ENCODE results near the gene UBAC2.

UBAC2 gene

DNA sequence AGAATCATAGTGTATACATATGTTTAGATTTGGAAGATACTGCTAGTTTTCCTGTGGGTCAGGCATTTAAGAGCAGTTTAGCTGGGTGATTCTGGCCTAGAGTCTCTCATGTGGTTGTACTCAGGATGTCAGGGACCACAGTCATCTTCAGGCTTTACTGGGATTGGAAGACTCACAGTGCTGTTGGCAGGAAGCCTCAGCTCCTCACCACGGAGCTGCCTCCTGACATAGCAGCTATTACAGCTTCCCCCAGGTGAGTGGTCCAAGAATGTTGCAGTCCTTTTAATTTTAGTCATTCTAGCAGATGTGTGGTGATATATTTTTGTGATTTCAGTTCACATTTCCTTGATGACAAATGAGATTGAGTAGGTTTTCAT, 74.4 kb downstream of the UBAC2 start:
- no peak for DNase-seq

DNA sequence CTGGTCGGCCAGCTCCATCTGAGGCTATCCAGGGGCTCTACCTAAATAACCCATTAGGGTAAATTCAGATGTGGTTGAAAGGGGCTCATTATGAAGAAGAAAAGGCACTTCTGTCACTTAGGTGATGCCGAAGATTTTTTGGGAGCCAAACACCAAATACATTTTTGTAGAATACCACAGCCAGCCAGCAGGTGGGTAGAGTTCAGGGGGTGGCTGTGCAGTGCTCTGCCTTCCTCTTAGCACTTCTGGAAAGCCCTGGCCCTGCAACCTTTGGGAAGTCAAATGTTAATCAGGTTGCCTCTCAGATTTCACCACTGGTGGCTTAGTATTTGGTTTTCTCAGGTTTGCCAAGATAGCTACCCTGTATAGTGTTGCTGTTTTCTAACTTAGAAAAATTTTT, 76.1 kb downstream of the UBAC2 start:
- DNase-seq: no peak

DNA sequence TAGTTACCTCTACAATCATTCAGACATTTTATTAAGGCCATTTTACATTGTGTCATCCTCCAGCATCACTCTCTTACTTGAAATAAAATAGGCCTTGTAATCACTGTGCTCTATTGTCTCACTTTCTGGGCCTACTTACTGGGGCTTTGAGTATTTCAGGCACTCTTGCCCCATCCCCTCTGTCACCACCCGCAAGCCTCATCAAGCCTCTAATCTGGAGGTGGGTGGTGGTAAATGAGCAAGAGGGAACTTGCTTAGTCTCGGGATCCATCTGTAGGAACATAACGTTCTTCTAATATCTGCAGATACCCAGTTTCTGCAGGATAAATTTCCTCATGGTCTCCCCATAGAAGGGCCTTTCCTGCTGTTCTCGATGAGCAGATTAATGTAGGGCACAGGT, 77.0 kb downstream of the UBAC2 start:
- no peak for DNase-seq

DNA sequence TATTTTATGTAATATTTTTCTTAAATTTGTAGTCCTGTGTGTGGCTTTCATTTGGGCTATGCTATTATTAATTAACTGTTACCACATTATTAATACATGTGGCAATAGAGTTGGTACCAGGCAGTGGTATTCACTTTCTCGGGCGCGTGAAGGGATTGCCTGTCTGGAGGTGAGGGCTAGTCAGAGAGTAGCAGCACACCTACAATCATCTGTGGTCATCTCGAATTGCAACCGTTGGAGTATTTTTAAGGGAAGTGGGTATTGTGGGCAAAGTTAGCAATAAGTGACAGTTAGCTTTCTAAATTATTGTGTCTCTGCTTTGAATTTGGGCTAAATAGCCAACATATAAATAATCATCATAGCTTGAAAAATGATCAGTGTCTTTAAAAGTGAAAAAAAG, 77.5 kb downstream of the UBAC2 start:
- DNase-seq: no peak

DNA sequence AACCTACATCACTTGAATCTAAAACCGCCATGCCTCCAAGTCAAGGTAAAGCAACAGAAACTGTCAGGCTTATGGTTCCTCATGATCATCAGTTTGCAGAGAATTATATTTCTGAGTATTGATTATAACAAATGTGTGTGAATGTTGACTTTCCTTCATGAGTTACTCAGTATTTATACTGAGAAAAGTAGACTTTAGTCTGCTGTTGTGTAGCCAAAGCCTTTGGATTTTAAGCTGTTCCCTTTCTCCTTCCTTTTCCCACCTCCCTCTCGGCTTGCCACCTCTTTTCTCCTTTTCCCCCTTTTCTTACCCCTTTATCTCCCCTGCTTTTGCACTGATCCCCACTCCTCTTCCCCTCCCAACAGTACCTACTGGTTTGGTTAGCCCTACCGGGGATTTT, 78.2 kb downstream of the UBAC2 start:
- no peak for DNase-seq

DNA sequence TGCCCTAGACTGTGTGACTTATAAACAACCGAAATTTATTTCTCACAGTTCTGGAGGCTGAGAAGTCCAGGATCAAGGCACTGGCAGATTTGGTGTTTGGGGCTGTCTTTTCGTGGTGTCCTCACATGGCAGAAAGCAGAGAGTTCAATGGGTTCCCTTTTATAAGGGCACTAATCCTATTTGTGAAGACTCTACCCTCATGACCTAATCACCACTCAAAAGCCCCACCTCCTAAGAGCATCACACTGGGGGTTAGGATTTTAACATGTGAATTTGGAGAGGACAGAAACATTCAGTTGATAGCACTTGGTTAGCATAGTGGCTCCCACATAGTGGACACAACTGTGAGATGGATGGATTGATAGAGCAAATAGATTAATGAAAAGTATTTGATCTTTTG, 79.0 kb downstream of the UBAC2 start:
- DNase-seq: no peak

DNA sequence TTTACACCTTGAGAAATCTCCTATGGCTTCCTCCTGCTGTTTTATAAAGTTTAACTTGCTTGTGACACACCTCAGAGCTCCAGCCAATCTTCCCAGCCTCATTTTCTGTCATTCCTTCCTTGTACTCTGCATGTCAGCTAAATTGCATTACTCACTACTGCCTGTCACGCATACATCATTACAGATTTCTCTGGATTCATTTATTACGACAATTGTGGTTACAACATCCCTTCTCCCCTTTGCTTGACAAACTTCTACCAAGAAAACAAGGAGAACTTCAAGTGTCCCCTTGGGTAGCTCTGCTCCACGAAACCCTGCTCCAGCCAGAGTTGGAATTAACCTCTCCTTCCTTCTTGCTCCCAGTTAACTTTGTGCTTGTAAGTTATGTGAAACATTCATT, 79.5 kb downstream of the UBAC2 start:
- DNase-seq: no peak

DNA sequence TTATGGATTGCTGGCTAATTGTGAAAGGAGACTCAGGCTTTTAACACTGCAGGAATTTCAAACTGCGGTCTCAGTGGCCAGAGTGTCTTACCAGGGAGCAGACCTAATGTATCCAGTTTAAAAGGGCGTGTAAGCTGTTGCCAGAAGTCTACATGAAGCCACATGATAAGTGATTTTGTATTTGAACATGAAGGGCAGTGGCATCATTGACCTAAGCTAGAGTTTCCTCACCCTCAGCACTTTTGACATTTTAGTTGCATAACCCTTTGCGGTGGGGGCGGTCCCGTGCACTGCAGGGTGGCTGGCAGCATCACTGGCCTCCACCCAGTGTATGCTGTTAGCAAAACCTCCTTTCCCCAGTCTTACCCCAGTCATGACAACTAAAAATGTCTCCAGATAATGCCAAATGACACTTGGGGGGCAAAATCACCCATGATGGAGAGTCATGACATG, 81.2 kb downstream of the UBAC2 start:
- DNase-seq: no peak

DNA sequence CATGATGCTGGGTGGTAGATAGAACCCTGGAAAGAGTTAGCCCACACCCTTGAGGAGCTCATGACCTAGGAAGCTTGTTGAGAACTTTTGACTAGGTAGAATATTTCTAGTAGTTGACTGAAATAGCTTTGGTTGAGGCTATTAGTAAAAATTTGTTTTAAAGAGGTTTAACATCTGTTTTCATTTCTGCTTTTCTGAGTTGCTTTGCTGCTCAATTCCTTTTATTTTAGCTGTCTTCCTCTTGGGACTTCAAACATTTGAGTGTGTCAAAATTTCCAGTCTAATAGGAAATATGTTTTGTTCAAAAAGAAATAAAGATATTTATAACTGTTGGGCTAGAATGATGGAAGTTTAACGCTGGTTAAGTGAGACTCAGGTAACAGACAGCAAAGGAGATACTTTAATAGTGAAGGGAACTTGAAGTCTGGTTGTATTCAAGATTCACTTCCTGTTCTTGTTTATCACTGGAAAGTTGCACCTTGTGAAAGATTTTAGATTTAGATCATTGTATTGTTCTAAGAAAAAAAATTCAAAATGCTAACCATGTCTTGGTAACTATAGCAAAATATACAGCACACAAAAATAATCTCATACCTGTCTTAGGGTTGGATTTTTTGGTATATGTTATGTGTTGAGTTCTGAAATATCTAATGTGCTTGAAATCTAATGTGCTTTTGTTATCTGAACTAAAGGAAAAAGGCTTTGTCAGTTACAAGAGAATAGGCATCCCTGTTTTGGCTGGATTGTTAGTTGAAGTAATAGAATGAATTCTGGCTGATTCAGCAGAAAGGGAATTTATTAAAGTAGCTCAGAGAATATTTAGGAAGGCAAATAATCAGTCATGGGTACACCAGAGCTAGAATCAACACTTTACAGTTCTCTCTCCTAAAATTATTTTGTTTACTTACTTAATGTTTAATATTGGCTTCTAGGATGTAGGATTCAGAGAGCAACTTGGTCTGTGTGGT, 81.9 kb downstream of the UBAC2 start:
- DNase-seq: no peak

DNA sequence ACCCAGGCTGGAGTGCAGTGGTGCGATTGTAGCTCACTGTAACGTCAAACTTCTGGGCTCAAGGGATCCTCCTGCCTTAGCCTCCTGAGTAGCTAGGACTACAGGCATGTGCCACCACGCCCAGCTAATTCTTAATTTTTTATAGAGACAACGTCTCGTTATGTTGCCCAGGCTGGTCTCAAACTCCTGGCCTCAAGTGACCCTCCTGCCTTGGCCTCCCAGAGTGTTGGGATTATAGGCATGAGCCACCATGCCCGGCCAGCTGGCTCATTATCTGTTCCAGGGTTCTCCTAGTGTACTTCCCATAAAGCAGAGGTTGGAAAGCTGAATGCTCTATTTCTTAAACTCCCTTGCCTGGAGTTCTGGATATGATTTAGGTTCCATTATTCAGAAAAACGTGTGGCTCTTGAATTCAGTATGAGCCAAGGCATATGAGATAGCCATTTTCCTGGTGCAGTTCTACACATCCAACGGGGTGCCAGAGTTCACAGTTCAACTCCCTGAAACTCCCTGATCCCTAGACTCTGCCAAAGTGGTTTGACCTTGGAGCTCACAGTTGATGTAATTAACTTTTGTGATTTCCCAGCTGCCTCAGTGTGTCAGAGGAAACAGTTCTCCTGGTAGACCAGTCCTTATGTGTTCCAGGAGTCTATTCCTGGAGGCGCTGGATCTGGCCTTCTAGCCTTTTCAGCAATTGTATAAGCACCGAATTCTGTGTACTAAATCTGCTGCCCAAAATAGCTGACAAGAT, 85.0 kb downstream of the UBAC2 start:
- DNase-seq: no peak

DNA sequence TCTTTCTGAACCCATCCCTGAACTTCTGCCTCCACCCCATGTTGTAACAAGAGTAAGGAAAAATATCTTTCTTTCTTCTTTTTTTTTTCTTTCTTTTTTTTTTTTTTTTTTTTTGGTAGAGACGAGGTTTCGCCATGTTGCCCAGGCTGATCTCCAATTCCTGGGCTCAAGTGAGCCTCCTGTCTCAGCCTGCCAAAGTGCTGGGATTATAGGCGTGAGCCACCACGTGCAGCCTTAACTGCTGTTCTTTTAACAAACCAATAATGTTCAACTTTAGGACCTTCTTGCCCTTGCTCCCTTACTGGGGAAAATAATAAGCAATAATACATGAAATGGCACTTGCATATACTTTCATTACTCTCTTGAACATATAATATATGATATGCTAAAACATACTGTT, 86.9 kb downstream of the UBAC2 start:
- no peak for DNase-seq

DNA sequence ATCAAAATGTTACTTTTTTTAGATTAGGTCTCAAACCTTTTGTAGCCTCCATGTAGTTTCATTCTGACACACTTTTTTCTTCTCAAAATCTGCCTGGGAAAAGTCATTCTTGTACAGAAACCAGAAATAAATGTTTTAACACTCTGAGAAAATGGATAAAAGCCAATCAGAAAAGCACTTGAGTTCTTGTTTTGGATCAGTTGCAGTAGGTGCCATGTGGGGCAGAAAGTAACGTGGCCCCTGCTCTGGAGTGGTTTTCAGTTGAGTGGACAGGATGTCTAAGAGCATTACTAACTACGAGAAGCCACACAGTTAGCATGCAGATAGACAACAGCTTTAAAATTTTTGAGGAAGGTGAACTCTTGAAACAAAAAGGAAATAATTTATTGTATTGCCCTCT, 87.4 kb downstream of the UBAC2 start:
- no peak for DNase-seq

DNA sequence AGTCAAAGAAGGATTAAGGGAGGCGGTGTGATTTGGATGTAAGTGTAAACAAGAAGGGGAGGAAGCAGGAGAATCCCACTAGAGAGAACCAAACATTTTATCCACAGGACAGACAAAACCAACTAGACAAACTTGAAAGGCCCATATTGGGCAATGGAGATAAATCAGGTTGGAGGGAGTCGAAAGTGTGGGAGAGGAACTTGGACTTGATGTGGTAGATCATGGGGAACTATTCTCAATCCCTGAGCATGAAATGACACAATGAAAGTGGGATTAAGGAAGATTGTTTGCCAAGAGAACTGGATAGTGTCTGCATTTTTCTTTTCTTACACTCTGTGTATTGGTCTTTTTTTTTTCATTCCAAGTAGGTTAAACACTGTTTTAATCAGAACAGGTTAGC, 88.6 kb downstream of the UBAC2 start:
- no peak for DNase-seq

DNA sequence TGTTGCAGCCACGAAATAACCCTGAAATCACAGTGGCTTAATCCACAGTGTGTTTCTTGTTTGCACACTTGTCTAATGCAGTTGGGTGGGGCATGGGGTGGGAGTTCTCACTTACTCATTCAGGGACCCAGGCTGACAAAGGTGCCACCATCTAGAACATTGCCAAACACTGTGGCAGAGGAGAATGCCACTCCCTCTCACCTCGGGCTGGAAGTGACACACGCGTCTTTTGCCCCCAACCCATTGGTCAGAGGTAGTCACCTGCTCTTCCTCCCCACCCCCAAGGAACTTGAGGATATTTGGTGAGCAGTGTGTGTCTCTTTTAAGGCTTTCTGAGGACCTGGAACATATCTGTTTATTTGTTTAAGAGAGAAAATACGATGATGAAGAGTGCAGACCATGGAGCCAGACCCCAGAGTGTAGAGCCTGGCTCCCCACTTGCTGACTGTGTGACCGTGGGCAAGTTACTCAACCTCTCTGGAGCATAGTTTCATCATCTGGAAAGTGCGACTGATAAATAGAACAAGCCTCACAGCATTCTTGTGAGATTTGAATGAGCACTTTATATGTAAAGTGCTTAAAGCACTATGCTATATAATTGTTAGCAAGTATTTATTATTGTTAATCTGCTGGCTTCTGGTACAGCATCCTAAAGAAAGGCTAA, 89.2 kb downstream of the UBAC2 start:
- no peak for DNase-seq

DNA sequence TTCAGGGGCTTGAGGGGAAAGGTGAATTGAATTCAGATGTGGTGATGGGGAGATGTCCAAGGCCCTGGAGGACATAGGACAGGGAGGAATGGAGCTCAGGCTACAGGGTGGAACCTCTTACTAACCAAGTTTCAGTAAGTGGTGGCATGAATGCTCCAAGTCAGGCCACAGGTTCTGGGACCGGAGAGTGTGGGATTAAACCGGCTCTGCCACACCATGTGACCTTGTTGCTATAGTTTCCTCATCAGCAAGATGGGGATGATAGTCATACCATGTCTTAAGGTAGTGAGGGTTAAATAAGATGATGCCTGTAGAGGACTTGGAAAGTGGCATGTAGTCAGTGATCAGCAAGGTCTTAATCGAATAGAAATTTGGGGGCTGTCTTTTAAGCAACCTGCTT, 90.2 kb downstream of the UBAC2 start:
- no peak for DNase-seq

DNA sequence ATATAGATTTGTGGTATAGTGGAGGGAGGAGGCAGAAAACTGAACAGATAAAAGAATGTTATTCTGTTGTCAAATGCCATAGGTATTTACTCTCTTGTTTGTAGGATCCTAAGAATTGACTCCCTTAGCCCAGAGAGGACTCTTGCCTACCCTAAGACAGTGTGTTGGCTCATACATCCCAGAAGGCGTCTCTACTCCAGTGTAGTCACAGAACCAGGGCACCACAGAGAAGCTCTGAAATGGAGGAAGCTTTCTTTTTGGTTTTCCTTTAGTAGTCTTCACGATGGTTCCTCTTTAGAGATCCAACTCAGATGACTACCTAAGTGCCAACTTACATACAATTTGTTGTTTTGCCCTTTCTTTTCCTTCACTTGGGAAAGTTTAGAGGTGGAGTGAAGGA, 92.5 kb downstream of the UBAC2 start:
- no peak for DNase-seq

DNA sequence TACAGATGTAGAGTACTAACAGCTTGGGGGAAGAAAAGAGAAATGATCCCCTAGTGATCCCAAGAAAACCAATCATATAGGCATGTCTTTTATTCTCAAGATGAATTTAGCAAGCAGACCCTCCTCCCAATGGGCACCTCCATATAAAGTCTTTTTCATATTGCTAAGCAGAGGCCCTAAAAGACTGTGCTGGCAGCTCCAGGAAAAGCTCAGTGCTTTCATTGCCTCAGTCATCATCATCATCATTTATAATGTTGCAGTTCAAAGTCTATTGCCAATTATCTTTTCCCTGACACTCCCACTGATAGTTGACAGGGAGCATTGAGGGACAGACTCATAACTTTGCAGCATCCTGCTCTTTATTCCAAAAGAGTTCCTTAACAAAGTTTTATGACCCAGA, 93.5 kb downstream of the UBAC2 start:
- no peak for DNase-seq

DNA sequence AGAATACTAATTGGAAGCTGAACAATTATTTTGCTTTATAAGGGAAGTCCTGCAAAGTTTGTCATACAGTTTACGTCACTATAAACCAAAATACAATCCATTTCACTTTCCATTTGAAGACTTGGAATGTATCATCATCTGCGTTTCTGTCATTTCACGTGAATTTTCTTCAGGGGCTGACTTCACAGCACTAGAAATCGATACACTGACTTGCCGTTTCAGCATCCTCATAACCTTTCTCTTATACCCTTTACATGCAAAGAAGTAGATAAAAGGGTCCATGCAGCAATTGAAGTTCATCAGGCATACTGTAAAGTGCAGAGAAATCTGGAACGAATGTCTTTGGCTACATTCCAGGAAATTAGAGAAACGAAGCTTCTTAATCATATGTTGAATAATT, 94.3 kb downstream of the UBAC2 start:
- DNase-seq: no peak

DNA sequence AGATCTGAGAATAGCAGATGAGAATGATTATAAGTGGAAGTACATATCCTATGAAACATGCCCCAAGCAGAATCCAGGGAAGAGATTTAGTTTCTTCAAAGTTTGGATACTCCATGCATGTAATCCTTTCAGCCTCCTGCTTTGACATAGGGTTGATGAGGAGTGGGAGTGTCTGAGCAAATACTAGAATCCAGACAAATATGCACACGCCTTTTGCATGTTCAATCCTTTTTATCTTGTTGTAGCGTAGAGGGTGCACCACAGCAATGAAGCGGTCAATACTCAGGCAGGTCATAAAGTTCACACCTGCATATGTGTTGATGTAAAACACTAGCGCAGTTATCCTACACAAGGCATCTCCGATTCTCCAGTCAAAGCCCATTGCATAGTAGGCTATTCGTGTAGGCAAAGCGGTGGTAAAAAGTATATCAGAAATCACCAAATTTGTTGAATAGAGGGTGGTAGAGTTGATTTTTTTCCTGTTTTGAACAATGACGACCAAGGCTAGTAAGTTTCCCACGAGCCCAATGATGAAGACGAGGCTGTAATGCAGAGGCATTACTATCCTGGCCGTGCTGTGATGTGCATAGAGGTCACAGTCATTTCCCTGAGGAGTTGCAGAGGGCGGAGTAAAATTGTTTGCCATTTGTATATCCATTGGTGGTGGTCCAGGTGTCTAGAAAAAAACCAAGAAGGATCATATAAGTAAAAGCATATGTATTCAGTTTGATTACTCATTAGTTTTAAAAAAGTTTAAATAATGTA, 95.0 kb downstream of the UBAC2 start:
- no peak for DNase-seq

DNA sequence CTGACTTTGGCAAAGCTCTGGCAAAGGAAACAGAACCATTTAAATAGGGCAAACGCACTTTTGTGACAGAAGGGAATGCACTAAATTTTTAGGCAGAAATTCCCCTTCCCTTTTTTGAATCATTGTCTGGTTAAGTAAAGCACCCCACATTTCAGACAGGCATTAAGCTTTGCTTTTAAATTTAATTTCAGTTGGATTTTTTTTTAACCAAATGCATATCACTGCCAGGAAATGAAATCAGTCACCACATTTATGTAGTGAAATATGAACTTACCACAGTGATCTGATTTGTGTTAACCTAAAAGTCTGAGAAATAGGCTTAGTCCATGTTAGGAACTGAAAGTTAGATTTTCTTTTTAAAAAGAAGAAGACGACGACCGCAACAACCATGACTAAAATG, 95.7 kb downstream of the UBAC2 start:
- no peak for DNase-seq

DNA sequence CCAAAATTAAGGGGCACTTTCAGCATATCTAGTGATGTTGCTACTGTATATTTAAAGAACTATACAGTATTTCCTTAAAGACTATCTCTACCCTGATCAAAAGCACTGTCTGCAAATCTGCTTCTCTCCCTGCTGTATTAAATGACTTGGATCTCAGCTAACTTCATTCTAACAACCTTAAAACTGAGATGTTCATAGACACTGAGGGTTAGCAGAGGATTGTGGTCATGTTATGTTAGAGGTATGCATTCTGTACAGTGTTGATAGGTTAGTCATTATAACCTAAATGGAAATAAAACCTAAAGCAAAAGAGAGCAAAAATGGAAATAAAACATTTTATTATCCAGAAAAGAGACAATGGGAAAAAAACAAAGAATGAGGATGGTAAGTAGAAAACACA, 96.7 kb downstream of the UBAC2 start:
- DNase-seq: no peak

DNA sequence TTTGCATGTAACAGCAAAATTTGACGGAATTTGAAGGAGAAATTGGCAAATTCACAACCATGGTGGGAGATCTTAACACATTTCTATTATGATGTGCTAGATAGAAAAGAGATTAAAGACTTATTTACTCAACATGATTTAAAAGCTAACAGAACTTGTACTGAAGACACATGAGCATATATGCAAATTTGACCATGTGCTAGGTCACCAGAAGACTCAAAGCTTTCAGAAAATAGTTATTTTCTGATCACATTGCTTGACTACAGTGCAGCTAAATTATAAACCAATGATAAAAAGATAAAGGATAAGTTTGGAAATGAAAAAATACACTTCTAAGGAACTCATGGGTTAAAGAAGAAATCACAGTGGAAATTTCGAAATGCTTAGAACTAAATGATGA, 97.4 kb downstream of the UBAC2 start:
- no peak for DNase-seq
